ENCODE measurements around the gene DOCK11. TPM values are rescaled to one million over a fixed set of nuclear protein-coding genes. Genes with fewer than 3 reads are reported as not detected.

The DOCK11 gene
- polyA plus RNA-seq, 1 experiment: 26.4 TPM

DNA sequence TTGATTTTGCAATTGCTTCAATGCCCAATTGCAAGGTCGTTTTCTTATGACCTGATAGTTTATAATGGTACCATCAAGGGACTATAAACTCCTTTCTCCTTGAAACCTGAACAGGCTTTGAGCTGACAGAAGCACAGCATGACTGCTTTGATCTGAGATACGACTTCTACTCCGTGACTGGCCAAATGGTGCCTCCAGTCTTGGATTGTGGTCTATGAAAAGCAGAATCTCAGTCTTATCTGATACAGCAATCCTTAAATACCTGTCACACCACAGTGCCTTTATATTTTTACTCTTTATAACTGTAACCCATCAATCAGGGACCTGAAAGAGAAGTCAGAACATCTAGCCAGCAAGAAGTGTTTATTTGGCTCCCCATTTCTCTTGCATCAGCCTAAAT, 93.1 kb downstream of the DOCK11 start:
- CTCF ChIA-PET: no interaction called here
- H3K4me3 ChIP-seq (ENCODE audit: low read depth, low read length): no peak overlapping the region
- no peak for DNase-seq (ENCODE audit: low read depth, low spot score)

DNA sequence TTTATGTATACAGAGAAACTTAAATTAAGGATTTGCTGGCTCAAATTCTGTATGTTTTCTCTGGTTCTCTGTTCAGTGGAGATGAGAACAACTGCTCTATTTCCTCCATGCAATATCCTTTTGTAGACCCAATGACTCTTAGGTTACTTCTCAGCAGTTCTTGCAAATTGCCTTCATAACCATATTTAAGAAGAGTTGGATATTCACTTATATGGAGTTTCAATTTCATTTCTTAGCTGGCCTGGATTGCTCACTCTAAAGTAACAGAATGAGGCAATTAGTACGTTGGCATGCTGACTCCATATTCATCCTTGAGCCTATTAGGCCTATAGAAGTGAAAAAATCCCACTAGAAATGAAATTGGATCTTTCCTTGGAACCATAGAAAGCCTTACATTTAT, 93.6 kb downstream of the DOCK11 start:
- CTCF ChIA-PET: interaction anchor here (1.3 kb wide), 1 partner anchor 10 kb away, joined by 3 read pairs; no protein-coding TSS in a partner anchor
- TF ChIP-seq, protein P1, sequence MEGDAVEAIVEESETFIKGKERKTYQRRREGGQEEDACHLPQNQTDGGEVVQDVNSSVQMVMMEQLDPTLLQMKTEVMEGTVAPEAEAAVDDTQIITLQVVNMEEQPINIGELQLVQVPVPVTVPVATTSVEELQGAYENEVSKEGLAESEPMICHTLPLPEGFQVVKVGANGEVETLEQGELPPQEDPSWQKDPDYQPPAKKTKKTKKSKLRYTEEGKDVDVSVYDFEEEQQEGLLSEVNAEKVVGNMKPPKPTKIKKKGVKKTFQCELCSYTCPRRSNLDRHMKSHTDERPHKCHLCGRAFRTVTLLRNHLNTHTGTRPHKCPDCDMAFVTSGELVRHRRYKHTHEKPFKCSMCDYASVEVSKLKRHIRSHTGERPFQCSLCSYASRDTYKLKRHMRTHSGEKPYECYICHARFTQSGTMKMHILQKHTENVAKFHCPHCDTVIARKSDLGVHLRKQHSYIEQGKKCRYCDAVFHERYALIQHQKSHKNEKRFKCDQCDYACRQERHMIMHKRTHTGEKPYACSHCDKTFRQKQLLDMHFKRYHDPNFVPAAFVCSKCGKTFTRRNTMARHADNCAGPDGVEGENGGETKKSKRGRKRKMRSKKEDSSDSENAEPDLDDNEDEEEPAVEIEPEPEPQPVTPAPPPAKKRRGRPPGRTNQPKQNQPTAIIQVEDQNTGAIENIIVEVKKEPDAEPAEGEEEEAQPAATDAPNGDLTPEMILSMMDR (IDR thresholded peaks at IDR 0.05; ENCODE audit: low read depth, low read length): no peak

More for the DNA sequence above, 93.1 kb downstream of the DOCK11 start:
- POLR2A ChIA-PET: no interaction called here
- no peaks in the 10 kb centered on the region for H3K9me3 ChIP-seq (ENCODE audit: control insufficient read depth, insufficient read depth, low read length)
- H3K27ac ChIP-seq (ENCODE audit: low read depth, low read length): no peak overlapping the region
- H3K27me3 ChIP-seq (ENCODE audit: control insufficient read depth, insufficient read depth, low read length): no peaks in the 10 kb centered on the region
- TF ChIP-seq, protein P1 (IDR thresholded peaks at IDR 0.05; ENCODE audit: low read depth, low read length): no peak

DNA sequence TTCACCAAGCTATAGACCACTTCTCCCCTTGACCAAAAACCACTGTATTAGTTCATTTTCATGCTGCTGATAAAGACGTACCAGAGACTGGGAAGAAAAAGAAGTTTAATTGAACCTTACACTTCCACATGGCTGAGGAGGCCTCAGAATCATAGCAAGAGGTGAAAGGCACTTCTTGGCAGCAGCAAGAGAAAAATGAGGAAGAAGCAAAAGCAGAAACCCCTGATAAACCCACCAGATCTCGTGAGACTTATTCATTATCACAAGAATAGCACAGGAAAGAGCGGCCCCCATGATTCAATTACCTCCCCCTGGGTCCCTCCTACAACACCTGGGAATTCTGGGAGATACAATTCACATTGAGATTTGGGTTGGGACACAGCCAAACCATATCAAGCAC, 97.8 kb downstream of the DOCK11 start:
- ChIA-PET POLR2A (no interaction called here), CTCF (interaction anchor here (1.0 kb wide), 1 partner anchor 9 kb away, joined by 7 read pairs; no protein-coding TSS in a partner anchor)
- TF ChIP-seq, protein P1 (IDR thresholded peaks at IDR 0.05; ENCODE audit: low read depth, low read length): no peak
- H3K4me3 ChIP-seq (ENCODE audit: low read depth, low read length): no peak overlapping the region
- no peak overlapping the region for H3K27ac ChIP-seq (ENCODE audit: low read depth, low read length)
- DNase-seq (ENCODE audit: low read depth, low spot score): no peak
- H3K9me3 ChIP-seq (ENCODE audit: control insufficient read depth, insufficient read depth, low read length): no peaks in the 10 kb centered on the region
- no peaks in the 10 kb centered on the region for H3K27me3 ChIP-seq (ENCODE audit: control insufficient read depth, insufficient read depth, low read length)

More for the DNA sequence above, 93.6 kb downstream of the DOCK11 start:
- Histone ChIP-seq H3K4me3 (ENCODE audit: low read depth, low read length) (no peak overlapping the region), H3K9me3 (ENCODE audit: control insufficient read depth, insufficient read depth, low read length) (no peaks in the 10 kb centered on the region), H3K27me3 (ENCODE audit: control insufficient read depth, insufficient read depth, low read length) (no peaks in the 10 kb centered on the region), H3K27ac (ENCODE audit: low read depth, low read length) (no peak overlapping the region)
- DNase-seq (ENCODE audit: low read depth, low spot score): no peak
- POLR2A ChIA-PET: no interaction called here

DNA sequence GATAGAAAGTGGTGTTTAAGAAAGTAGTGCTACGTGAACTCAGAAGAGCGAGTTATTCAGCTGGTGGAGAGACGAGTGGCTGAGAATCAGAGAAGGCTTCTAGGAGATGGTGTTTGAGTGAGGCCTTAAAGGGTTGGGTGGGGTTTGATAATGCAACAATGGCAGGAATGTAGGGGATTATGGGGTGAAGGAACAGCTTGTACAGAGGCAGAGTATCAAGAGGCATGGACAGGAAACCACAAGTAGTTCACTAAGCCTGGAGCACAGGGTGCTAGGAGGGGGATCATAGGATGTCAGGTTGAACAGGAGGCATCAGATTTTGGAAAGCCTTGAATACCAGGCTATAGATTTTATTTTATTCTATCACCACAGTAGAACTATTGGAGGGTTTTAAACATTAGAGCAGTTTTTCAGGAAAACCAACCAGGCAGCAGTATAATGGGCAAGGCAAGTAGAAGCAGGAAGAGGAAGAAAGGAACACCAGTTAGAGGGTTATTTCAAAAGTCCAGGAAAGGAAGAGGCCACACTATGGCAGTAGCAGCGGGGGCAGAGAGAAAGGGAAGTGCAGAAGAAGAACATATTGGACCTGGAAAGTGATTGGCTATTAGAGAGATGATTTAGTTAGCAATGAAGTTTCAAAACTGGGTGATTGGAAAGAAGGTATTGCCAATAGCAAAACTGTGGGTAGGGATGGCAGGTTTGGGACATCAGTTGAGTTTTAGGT, 99.2 kb downstream of the DOCK11 start:
- ChIA-PET CTCF (no interaction called here), POLR2A (no interaction called here)
- no peak for DNase-seq (ENCODE audit: low read depth, low spot score)
- TF ChIP-seq, protein P1 (IDR thresholded peaks at IDR 0.05; ENCODE audit: low read depth, low read length): no peak
- Histone ChIP-seq H3K9me3 (ENCODE audit: control insufficient read depth, insufficient read depth, low read length) (no peaks in the 10 kb centered on the region), H3K27me3 (ENCODE audit: control insufficient read depth, insufficient read depth, low read length) (no peaks in the 10 kb centered on the region), H3K27ac (ENCODE audit: low read depth, low read length) (no peak overlapping the region), H3K4me3 (ENCODE audit: low read depth, low read length) (no peak overlapping the region)

DNA sequence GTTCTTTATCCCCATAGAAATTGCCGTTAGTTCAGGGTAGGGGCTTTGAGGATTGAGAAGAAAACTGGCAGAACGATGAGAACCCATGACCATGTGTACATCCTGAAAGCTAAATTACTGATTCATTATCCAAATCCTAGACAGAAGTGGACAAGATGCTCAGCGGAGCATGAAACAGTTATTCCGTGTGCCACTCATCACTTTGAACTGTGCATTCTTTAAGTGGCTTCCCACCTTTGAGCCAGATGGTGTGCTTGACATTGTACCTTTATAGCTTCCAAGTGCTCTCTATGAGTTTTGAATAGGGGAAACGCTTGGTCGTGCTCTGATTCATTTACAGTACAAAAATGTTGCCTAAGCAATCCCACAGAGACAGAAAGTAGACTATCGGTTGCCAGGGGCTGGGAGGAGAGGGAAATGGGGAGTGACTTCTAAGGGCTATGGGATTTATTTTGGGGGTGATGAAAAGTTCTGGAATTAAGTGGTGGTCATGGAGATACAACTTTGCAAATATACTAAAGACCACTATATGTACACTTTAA, 100.0 kb downstream of the DOCK11 start:
- POLR2A ChIA-PET: no interaction called here
- Histone ChIP-seq H3K9me3 (ENCODE audit: control insufficient read depth, insufficient read depth, low read length) (no peaks in the 10 kb centered on the region), H3K27ac (ENCODE audit: low read depth, low read length) (no peak overlapping the region), H3K27me3 (ENCODE audit: control insufficient read depth, insufficient read depth, low read length) (no peaks in the 10 kb centered on the region), H3K4me3 (ENCODE audit: low read depth, low read length) (no peak overlapping the region)
- DNase-seq (ENCODE audit: low read depth, low spot score): no peak
- TF ChIP-seq, protein P1 (IDR thresholded peaks at IDR 0.05; ENCODE audit: low read depth, low read length): no peak
- CTCF ChIA-PET: no interaction called here

All from AG04450 (cell line).